HepG2 (cell line): ENCODE measurements around the gene KHK. TPM values are rescaled to one million over a fixed set of nuclear protein-coding genes. Genes with fewer than 3 reads are reported as not detected.

ENCODE experiments used
- TAF1 ChIP-seq: sonication (generic); formaldehyde crosslinking; IDR thresholded peaks from 2 replicates; pipeline ENCODE4 v1.4.0; 2020; ENCODE audit warnings: missing genetic modification reagents
- TCF7 ChIP-seq: sonication (generic); IDR thresholded peaks from 2 replicates; pipeline ENCODE4 v1.6.1; 2016; ENCODE audit warnings: antibody characterized with exemption, low read depth
- ZFP62 ChIP-seq: sonication (generic); formaldehyde crosslinking; IDR thresholded peaks from 2 replicates; pipeline ENCODE4 v1.4.0; 2020; ENCODE audit warnings: missing genetic modification reagents
- ZKSCAN5 ChIP-seq: sonication (generic); formaldehyde crosslinking; IDR thresholded peaks from 2 replicates; pipeline ENCODE4 v1.5.1; 2020; ENCODE audit warnings: mild to moderate bottlenecking, missing genetic modification reagents
- ZKSCAN8 ChIP-seq: IDR thresholded peaks from 2 replicates; pipeline ENCODE4 v1.6.1; 2016; ENCODE audit warnings: borderline replicate concordance, missing genetic modification reagents, missing compliant biosample characterization
- ZNF20 ChIP-seq: sonication (generic); formaldehyde crosslinking; IDR thresholded peaks from 2 replicates; pipeline ENCODE4 v1.4.0; 2020; ENCODE audit warnings: mild to moderate bottlenecking, moderate library complexity, missing genetic modification reagents
- ZNF3 ChIP-seq: IDR thresholded peaks from 2 replicates; pipeline ENCODE4 v1.7.0; 2017; ENCODE audit warnings: inconsistent platforms
- ZNF44 ChIP-seq: sonication (generic); formaldehyde crosslinking; IDR thresholded peaks from 2 replicates; pipeline ENCODE4 v1.5.1; 2020; ENCODE audit warnings: mild to moderate bottlenecking, missing genetic modification reagents
- ZNF83 ChIP-seq: sonication (generic); formaldehyde crosslinking; IDR thresholded peaks from 2 replicates; pipeline ENCODE4 v1.4.0; 2020; ENCODE audit warnings: missing genetic modification reagents, mild to moderate bottlenecking, borderline replicate concordance
- polyA plus RNA-seq, 8 experiments: library from polyadenylated mRNA; depleted of rRNA in 3 of 8; stranded (reverse) in 7 of 8; unstranded in 1 of 8; fragments of >200 nt; fragmentation: Illumina TruSeq in 4 of 8; extraction: Trizol in 4 of 8; gene quantifications; 2 replicates each; pipeline versions ENCODE4 v1.2.1 to v1.2.3, GENCODE V29; 2011 to 2016; ENCODE audit warnings: low read depth in 4 of 8, missing spikeins in 1 of 8, mixed read lengths in 1 of 8; ENCODE audit not compliant: insufficient read depth in 1 of 8
- total RNA-seq, 5 experiments: library from RNA; depleted of rRNA; stranded (reverse); fragments of >200 nt; fragmentation: Illumina TruSeq; extraction: Trizol; gene quantifications; 2 replicates each; pipeline ENCODE4 v1.2.3, GENCODE V29; 2016; ENCODE audit warnings: low read depth in 1 of 5
- TF ChIP-seq, protein P1 (sequence below): sonication (generic); formaldehyde crosslinking; IDR thresholded peaks from 2 replicates; pipeline ENCODE4 v1.4.0; 2020; ENCODE audit warnings: mild to moderate bottlenecking, missing genetic modification reagents
- TF ChIP-seq, protein P2 (sequence below): sonication (generic); formaldehyde crosslinking; IDR thresholded peaks from 2 replicates; pipeline ENCODE4 v1.4.0; 2020; ENCODE audit warnings: missing genetic modification reagents

KHK gene
- total and polyA plus RNA-seq, 2 of the 13 experiments (the other 11 are each of a cell fraction or from before 2014, with no cell fraction given): 40.9 to 99.2 TPM

DNA sequence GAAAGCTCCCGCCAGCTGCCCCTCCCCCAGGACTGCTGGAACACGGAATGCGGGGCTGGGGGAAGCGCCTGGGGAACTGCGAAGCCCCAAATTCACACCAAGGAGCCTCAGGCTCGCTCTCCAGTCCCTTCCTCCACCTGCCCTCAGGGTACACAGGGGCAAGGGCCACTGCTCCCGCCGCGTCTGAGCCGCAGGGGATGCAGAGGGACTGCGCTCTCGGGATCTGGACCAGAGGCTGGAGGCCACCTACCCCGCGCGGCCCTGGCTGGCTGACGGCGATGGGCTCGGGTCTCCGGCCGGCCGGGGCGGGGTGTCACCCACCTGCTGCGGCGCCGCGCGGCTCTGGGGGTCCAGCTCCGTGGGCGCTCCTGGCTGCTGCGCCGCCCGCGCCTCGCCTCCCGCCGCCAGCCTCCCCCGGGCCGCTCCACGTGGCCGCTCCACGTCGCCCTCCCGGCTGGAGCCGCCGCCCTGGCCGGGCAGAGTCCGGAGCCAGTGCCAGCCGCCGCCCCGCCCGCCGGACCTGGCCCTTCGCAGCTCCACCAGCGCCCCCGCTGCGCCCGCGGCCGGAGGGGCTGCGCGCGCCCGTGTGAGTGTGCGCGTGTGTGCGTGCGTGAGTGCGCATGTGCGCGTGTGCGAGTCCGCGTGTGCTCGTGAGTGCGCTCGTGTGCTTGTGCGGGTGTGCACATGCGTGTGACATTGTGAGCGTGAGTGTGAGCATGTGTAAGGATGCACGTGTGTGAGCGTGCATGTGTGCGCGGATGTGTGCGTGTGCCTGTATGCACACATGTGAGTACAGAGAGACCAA lies 32.2 kb downstream of the KHK start, which contains the start of gene CGREF1 (continued):
- TF ChIP-seq, protein P1, sequence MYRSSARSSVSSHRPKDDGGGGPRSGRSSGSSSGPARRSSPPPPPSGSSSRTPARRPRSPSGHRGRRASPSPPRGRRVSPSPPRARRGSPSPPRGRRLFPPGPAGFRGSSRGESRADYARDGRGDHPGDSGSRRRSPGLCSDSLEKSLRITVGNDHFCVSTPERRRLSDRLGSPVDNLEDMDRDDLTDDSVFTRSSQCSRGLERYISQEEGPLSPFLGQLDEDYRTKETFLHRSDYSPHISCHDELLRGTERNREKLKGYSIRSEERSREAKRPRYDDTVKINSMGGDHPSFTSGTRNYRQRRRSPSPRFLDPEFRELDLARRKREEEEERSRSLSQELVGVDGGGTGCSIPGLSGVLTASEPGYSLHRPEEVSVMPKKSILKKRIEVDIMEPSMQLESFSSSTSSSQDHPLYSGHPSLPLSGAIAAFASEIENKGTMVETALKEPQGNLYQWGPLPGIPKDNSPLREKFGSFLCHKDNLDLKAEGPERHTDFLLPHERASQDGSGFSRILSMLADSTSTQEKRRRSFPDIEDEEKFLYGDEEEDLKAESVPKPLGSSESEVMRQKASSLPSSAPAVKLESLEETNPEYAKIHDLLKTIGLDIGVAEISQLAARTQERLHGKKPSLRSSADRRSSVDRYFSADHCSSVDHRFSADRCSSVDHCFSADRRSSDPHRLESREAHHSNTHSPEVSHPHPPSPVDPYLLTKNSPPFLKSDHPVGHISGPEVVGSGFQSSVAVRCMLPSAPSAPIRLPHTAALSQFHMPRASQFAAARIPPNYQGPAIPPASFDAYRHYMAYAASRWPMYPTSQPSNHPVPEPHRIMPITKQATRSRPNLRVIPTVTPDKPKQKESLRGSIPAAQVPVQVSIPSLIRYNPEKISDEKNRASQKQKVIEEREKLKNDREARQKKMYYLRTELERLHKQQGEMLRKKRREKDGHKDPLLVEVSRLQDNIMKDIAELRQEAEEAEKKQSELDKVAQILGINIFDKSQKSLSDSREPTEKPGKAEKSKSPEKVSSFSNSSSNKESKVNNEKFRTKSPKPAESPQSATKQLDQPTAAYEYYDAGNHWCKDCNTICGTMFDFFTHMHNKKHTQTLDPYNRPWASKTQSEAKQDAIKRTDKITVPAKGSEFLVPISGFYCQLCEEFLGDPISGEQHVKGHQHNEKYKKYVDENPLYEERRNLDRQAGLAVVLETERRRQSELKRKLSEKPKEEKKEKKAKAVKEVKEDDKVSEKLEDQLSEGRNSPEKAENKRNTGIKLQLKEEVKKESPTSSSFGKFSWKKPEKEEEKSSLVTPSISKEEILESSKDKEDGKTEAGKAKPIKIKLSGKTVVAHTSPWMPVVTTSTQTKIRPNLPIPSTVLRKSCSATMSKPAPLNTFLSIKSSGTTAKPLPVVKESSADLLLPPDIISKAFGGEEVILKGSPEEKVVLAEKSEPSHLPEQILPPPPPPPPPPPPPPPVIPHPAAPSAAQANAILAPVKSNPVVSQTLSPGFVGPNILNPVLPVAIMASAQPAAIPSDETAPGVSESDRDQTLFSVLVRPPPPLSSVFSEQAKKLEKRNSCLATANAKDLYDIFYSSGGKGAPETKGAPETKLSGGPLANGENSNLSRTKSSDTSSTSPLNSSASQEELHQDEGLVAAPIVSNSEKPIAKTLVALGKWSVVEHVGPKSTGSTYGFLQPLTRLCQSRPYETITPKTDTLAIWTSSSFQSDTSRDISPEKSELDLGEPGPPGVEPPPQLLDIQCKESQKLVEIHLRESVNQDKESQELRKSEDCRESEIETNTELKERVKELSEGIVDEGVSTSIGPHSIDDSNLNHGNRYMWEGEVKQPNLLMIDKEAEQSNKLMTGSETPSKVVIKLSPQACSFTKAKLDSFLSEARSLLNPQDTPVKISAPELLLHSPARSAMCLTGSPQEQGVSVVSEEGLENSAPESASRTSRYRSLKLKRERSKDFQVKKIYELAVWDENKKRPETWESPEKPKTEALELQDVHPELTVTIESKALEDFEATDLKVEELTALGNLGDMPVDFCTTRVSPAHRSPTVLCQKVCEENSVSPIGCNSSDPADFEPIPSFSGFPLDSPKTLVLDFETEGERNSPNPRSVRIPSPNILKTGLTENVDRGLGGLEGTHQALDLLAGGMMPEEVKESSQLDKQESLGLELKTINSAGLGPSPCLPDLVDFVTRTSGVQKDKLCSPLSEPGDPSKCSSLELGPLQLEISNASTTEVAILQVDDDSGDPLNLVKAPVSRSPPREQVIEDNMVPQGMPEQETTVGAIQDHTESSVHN (CRISPR knock-in tag): no peak
- TF ChIP-seq ZFP62 (CRISPR knock-in tag) (no peak), ZKSCAN5 (CRISPR knock-in tag) (no peak), ZNF83 (CRISPR knock-in tag) (peak; percentile 82; the same call in 1 of the 2 replicates), TCF7 (no peak), ZNF3 (no peak), ZNF20 (CRISPR knock-in tag) (no peak), ZNF44 (CRISPR knock-in tag) (no peak), ZKSCAN8 (CRISPR knock-in tag) (no peak), TAF1 (CRISPR knock-in tag) (no peak)
- TF ChIP-seq, protein P2, sequence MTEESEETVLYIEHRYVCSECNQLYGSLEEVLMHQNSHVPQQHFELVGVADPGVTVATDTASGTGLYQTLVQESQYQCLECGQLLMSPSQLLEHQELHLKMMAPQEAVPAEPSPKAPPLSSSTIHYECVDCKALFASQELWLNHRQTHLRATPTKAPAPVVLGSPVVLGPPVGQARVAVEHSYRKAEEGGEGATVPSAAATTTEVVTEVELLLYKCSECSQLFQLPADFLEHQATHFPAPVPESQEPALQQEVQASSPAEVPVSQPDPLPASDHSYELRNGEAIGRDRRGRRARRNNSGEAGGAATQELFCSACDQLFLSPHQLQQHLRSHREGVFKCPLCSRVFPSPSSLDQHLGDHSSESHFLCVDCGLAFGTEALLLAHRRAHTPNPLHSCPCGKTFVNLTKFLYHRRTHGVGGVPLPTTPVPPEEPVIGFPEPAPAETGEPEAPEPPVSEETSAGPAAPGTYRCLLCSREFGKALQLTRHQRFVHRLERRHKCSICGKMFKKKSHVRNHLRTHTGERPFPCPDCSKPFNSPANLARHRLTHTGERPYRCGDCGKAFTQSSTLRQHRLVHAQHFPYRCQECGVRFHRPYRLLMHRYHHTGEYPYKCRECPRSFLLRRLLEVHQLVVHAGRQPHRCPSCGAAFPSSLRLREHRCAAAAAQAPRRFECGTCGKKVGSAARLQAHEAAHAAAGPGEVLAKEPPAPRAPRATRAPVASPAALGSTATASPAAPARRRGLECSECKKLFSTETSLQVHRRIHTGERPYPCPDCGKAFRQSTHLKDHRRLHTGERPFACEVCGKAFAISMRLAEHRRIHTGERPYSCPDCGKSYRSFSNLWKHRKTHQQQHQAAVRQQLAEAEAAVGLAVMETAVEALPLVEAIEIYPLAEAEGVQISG (CRISPR knock-in tag): peak; percentile 38; the same call in 1 of the 2 replicates
